ENCODE data around the gene PKHD1. TPM values are rescaled to one million over a fixed set of nuclear protein-coding genes. Genes with fewer than 3 reads are reported as not detected.

PKHD1 gene
- total RNA-seq, 4 donors from 2014 or later = 0.53 to 0.83 (median 0.60) TPM

- no peak overlapping the region for H3K27ac ChIP-seq
- no peaks in the 10 kb centered on the region for H3K4me1 ChIP-seq
- H3K4me3 ChIP-seq = no peak overlapping the region
- H3K27me3 ChIP-seq = no peaks in the 10 kb centered on the region
- no peak for TF ChIP-seq CTCF (IDR thresholded peaks at IDR 0.05)
- H3K36me3 ChIP-seq = no peaks in the 10 kb centered on the region
- no peaks in the 10 kb centered on the region for H3K9me3 ChIP-seq
- no peak for DNase-seq
Observed at GRCh38 chr6:52055451-52055850, 32.0 kb downstream of the PKHD1 start.

GRCh38 chr6:52053038-52053695, 34.2 kb downstream of the PKHD1 start:
- TF ChIP-seq POLR2A (IDR thresholded peaks at IDR 0.05) (no peak), CTCF (IDR thresholded peaks at IDR 0.05) (no peak)
- H3K36me3 ChIP-seq = no peaks in the 10 kb centered on the region
- no peak overlapping the region for H3K27ac ChIP-seq
- no peaks in the 10 kb centered on the region for H3K9me3 ChIP-seq
- DNase-seq = no peak
- no peaks in the 10 kb centered on the region for H3K27me3 ChIP-seq
- no peaks in the 10 kb centered on the region for H3K4me1 ChIP-seq
- no peak overlapping the region for H3K4me3 ChIP-seq

- TF ChIP-seq POLR2A (IDR thresholded peaks at IDR 0.05) (no peak), CTCF (IDR thresholded peaks at IDR 0.05) (no peak)
- no peak overlapping the region for H3K27ac ChIP-seq
Observed at GRCh38 chr6:52050051-52050405, 37.4 kb downstream of the PKHD1 start.

GRCh38 chr6:52049252-52050050, 38.0 kb downstream of the PKHD1 start:
- no peak for DNase-seq
- Histone ChIP-seq H3K4me1 (no peaks in the 10 kb centered on the region), H3K36me3 (no peaks in the 10 kb centered on the region), H3K27ac (no peak overlapping the region), H3K4me3 (no peak overlapping the region), H3K27me3 (no peaks in the 10 kb centered on the region), H3K9me3 (no peaks in the 10 kb centered on the region)
- TF ChIP-seq CTCF (IDR thresholded peaks at IDR 0.05) = peak in 4 of 6 experiments; percentile 53 to 66 (median 61)
- TF ChIP-seq POLR2A (IDR thresholded peaks at IDR 0.05) = no peak

More at GRCh38 chr6:52050051-52050405, 37.4 kb downstream of the PKHD1 start:
- Histone ChIP-seq H3K4me3 (no peak overlapping the region), H3K36me3 (no peaks in the 10 kb centered on the region), H3K27me3 (no peaks in the 10 kb centered on the region), H3K9me3 (no peaks in the 10 kb centered on the region), H3K4me1 (no peaks in the 10 kb centered on the region)
- no peak for DNase-seq

- Histone ChIP-seq H3K27ac (no peak overlapping the region), H3K36me3 (no peaks in the 10 kb centered on the region), H3K4me3 (no peak overlapping the region), H3K9me3 (no peaks in the 10 kb centered on the region), H3K27me3 (no peaks in the 10 kb centered on the region), H3K4me1 (no peaks in the 10 kb centered on the region)
- TF ChIP-seq CTCF (IDR thresholded peaks at IDR 0.05) = no peak
- no peak for TF ChIP-seq POLR2A (IDR thresholded peaks at IDR 0.05)
- DNase-seq = no peak
Observed at GRCh38 chr6:52046456-52046855, 41.0 kb downstream of the PKHD1 start.
